OCI-LY1 (cell line): ENCODE measurements around the gene TNS1.

Experiments used
- EZH2 ChIP-seq: fragments of 200-600 bp; sonication (generic), shearing (Covaris generic); IDR thresholded peaks from 2 replicates; pipeline ENCODE4 v1.8.0; 2017; ENCODE audit warnings: borderline replicate concordance, mixed run types, mild to moderate bottlenecking, antibody characterized with exemption, low read length, moderate library complexity, mixed read lengths
- TF ChIP-seq, protein P1 (sequence below): fragments of 200-600 bp; sonication (generic), shearing (Covaris generic); IDR thresholded peaks from 2 replicates; pipeline ENCODE4 v1.5.1; 2017; ENCODE audit warnings: mild to moderate bottlenecking, antibody characterized with exemption, low read length, moderate library complexity, mixed read lengths

DNA sequence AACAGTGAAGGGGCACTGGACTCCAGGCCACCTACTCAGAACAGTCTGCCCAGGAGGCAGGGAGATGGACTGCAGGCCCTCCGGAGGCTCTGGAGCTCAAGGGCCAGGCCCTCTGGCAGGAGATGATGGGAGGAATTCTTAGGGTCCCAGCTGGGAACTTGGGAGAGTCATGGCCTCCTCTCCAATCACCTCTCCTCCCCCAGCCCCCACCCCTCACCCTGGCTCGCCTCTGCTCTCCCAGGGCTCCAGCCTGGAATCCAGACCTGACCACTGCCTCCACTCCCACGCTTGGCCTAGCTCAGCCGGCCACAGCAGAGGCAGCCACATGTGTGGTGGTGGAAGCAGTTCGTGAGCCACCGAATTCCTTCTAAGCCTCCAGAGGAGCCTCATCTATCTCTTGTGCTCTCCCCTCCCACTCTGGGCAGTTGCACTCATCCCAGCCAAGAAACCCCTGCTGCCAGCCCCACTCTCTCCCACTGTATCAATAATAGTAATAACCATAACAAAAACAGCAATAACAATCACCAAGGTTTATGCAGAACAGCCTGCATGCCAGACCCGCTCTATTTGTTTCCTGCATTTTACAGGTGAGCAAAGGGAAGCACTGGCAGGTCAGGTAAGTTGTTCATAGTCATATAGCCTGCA, 67.4 kb downstream of the TNS1 start:
- TF ChIP-seq, protein P1, sequence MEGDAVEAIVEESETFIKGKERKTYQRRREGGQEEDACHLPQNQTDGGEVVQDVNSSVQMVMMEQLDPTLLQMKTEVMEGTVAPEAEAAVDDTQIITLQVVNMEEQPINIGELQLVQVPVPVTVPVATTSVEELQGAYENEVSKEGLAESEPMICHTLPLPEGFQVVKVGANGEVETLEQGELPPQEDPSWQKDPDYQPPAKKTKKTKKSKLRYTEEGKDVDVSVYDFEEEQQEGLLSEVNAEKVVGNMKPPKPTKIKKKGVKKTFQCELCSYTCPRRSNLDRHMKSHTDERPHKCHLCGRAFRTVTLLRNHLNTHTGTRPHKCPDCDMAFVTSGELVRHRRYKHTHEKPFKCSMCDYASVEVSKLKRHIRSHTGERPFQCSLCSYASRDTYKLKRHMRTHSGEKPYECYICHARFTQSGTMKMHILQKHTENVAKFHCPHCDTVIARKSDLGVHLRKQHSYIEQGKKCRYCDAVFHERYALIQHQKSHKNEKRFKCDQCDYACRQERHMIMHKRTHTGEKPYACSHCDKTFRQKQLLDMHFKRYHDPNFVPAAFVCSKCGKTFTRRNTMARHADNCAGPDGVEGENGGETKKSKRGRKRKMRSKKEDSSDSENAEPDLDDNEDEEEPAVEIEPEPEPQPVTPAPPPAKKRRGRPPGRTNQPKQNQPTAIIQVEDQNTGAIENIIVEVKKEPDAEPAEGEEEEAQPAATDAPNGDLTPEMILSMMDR: no peak
- no peak for TF ChIP-seq EZH2
